HepG2 (cell line): Measurements from ENCODE around the gene SEMA3E. TPM values are rescaled to one million over a fixed set of nuclear protein-coding genes. Genes with fewer than 3 reads are reported as not detected.

ENCODE experiments used
- ATAC-seq: fragments of 200-7000 bp; cut with Tn5 transposase; 3 replicates; pipeline ENCODE4 v1.9.1; 2020; ENCODE audit warnings: mild to moderate bottlenecking, moderate library complexity
- BruUV-seq: library from RNA; stranded (reverse); fragments of 400-500 nt; replicated peaks from 2 replicates; lab custom pipeline; 2021; lab: Mats Ljungman, UMichigan
- CTCF ChIA-PET: fragments of 300-600 bp; formaldehyde crosslinking; extraction: SDS; loops from one replicate; lab custom pipeline; 2021; ENCODE audit warnings: low total read pairs, inconsistent platforms, low intra/inter-chr PET ratio; lab: Yijun Ruan, JAX
- POLR2A ChIA-PET: fragments of 350-600 bp; sonication (Branson Sonifier 250); formaldehyde crosslinking; loops from one replicate; lab custom pipeline; 2020; ENCODE audit warnings: antibody characterized with exemption, inconsistent platforms; lab: Yijun Ruan, JAX
- DNase-seq: peaks from one replicate; pipeline ENCODE4 v3.0.0-alpha.2; 2015; ENCODE audit warnings: low spot score
- FAIRE-seq: peaks from 3 replicates; lab custom pipeline; 2011; peaks lifted over from hg19 to GRCh38; lab: Jason Lieb, UNC
- H2AFZ ChIP-seq: one replicate; pipeline ENCODE4 v1.6.1; 2011; ENCODE audit warnings: low read length, inconsistent platforms
- H3K27ac ChIP-seq: fragments of 300-600 bp; 3 replicates; pipeline ENCODE4 v1.8.0; 2011; ENCODE audit warnings: mixed run types, mild to moderate bottlenecking, mixed read lengths, low read length, inconsistent platforms; ENCODE audit not compliant: insufficient read depth; ENCODE audit errors: extremely low read length
- H3K27me3 ChIP-seq, 2 experiments: fragments of 200-600 bp in 1 of 2; 2 replicates in 1 of 2; 3 replicates in 1 of 2; pipeline versions ENCODE4 v1.6.0 to v1.8.0; 2011; ENCODE audit warnings: low read length in 2 of 2, mild to moderate bottlenecking in 2 of 2, moderate library complexity in 2 of 2, inconsistent platforms in 1 of 2; ENCODE audit not compliant: insufficient read depth in 2 of 2, control insufficient read depth in 1 of 2
- H3K36me3 ChIP-seq, 2 experiments: fragments of 200-600 bp in 1 of 2; replicated peaks in 1 of 2; 2 replicates in 1 of 2; 3 replicates in 1 of 2; pipeline versions ENCODE4 v1.5.1 to v1.8.0; 2011; ENCODE audit warnings: low read length in 2 of 2, inconsistent platforms in 1 of 2; ENCODE audit not compliant: insufficient read depth in 2 of 2, control insufficient read depth in 1 of 2
- H3K4me1 ChIP-seq: 2 replicates; pipeline ENCODE4 v1.5.1; 2012; ENCODE audit warnings: low read length, inconsistent platforms; ENCODE audit not compliant: insufficient read depth
- H3K4me2 ChIP-seq: 2 replicates; pipeline ENCODE4 v1.6.0; 2011; ENCODE audit warnings: low read depth, low read length, inconsistent platforms
- H3K4me3 ChIP-seq, 3 experiments: fragments of 200-600 bp in 1 of 3; sonication (generic), shearing (Covaris generic) in 1 of 3; replicated peaks in 1 of 3; 2 replicates each; pipeline ENCODE4 v1.5.1; 2011 to 2016; ENCODE audit warnings: low read length in 3 of 3, inconsistent platforms in 2 of 3, low read depth in 2 of 3, mild to moderate bottlenecking in 2 of 3, control low read depth in 1 of 3, mixed read lengths in 1 of 3; ENCODE audit not compliant: insufficient read depth in 1 of 3
- H3K79me2 ChIP-seq: one replicate; pipeline ENCODE4 v1.6.1; 2011; ENCODE audit warnings: low read length, inconsistent platforms; ENCODE audit not compliant: insufficient read depth
- H3K9ac ChIP-seq: 2 replicates; pipeline ENCODE4 v1.6.0; 2011; ENCODE audit warnings: mild to moderate bottlenecking, low read depth, low read length, inconsistent platforms; ENCODE audit not compliant: insufficient read depth
- H3K9me3 ChIP-seq: 2 replicates; pipeline ENCODE4 v1.5.1; 2012; ENCODE audit warnings: mild to moderate bottlenecking, low read length
- H4K20me1 ChIP-seq: 2 replicates; pipeline ENCODE4 v1.6.0; 2011; ENCODE audit warnings: inconsistent platforms, mild to moderate bottlenecking, low read length, moderate library complexity; ENCODE audit not compliant: insufficient read depth
- ATF1 ChIP-seq: IDR thresholded peaks from 2 replicates; pipeline ENCODE4 v1.6.1; 2016; ENCODE audit warnings: mild to moderate bottlenecking, control low read depth
- BCLAF1 ChIP-seq: fragments of 450-650 bp; IDR thresholded peaks from 2 replicates; pipeline ENCODE4 v1.6.1; 2017; ENCODE audit warnings: mild to moderate bottlenecking
- ELF1 ChIP-seq: sonication (generic); formaldehyde crosslinking; IDR thresholded peaks from 2 replicates; pipeline ENCODE4 v1.4.0; 2020; ENCODE audit warnings: missing genetic modification reagents
- FOXP4 ChIP-seq: sonication (generic); formaldehyde crosslinking; IDR thresholded peaks from 2 replicates; pipeline ENCODE4 v1.4.0; 2020; ENCODE audit warnings: missing genetic modification reagents
- NFRKB ChIP-seq: fragments of 450-650 bp; IDR thresholded peaks from 2 replicates; pipeline ENCODE4 v1.6.1; 2017
- ZNF20 ChIP-seq: sonication (generic); formaldehyde crosslinking; IDR thresholded peaks from 2 replicates; pipeline ENCODE4 v1.4.0; 2020; ENCODE audit warnings: mild to moderate bottlenecking, moderate library complexity, missing genetic modification reagents
- WGBS: methylation state at CpG from one replicate; pipeline ENCODE4 v1.1.6; 2017; ENCODE audit warnings: low lambda C conversion rate; 5-methylcytosine and 5-hydroxymethylcytosine counted together
- in situ Hi-C: cut with HindIII; loops from 2 replicates; pipeline ENCODE4 v1.10.0; 2017; ENCODE audit warnings: low pct_unique_long_range_greater_than_20kb; ENCODE audit not compliant: extremely low pct_ligation_motif_present
- intact Hi-C: fragments of 100-400 bp; cut with micrococcal nuclease; formaldehyde crosslinking; loops from one replicate; pipeline ENCODE4 v1.10.0; 2022; ENCODE audit not compliant: unreplicated experiment
- polyA plus RNA-seq, 8 experiments: library from polyadenylated mRNA; depleted of rRNA in 3 of 8; stranded (reverse) in 7 of 8; unstranded in 1 of 8; fragments of >200 nt; fragmentation: Illumina TruSeq in 4 of 8; extraction: Trizol in 4 of 8; gene quantifications; 2 replicates each; pipeline versions ENCODE4 v1.2.1 to v1.2.3, GENCODE V29; 2011 to 2016; ENCODE audit warnings: low read depth in 4 of 8, missing spikeins in 1 of 8, mixed read lengths in 1 of 8; ENCODE audit not compliant: insufficient read depth in 1 of 8
- total RNA-seq, 5 experiments: library from RNA; depleted of rRNA; stranded (reverse); fragments of >200 nt; fragmentation: Illumina TruSeq; extraction: Trizol; gene quantifications; 2 replicates each; pipeline ENCODE4 v1.2.3, GENCODE V29; 2016; ENCODE audit warnings: low read depth in 1 of 5

Gene SEMA3E
- total and polyA plus RNA-seq, 2 of the 13 experiments (the other 11 are each of a cell fraction or from before 2014, with no cell fraction given): not detected

- WGBS: 0% methylated on average over 2 of the region's 2 CpGs
These were observed 311.9 kb downstream of the SEMA3E start for GRCh38 chr7:83337050-83337449.

More at GRCh38 chr7:83337050-83337449, 311.9 kb downstream of the SEMA3E start:
- ATAC-seq (no peak), DNase-seq (no peak), FAIRE-seq (no peak)
- intact Hi-C loops: no loop called here
- no peak overlapping the region for H2AFZ ChIP-seq
- TF ChIP-seq BCLAF1 (no peak), ATF1 (CRISPR knock-in tag) (no peak), FOXP4 (CRISPR knock-in tag) (no peak), NFRKB (no peak), ELF1 (CRISPR knock-in tag) (no peak), ZNF20 (CRISPR knock-in tag) (no peak)
- ChIA-PET CTCF (no interaction called here), POLR2A (no interaction called here)
- H3K9me3 ChIP-seq: no peaks in the 10 kb centered on the region
- no peaks in the 10 kb centered on the region for H3K27me3 ChIP-seq
- no peaks in the 10 kb centered on the region for H3K79me2 ChIP-seq
- no peak overlapping the region for H3K9ac ChIP-seq
- BruUV-seq: no TSS peak
- H3K27ac ChIP-seq: no peak overlapping the region
- in situ Hi-C loops: no loop called here
- no peak overlapping the region for H3K4me2 ChIP-seq
- no peaks in the 10 kb centered on the region for H3K4me1 ChIP-seq
- no peaks in the 10 kb centered on the region for H3K36me3 ChIP-seq
- H4K20me1 ChIP-seq: no peaks in the 10 kb centered on the region
- H3K4me3 ChIP-seq: no peak overlapping the region
